Panc1 (cell line): ENCODE measurements around the gene SEZ6L. TPM values are rescaled to one million over a fixed set of nuclear protein-coding genes. Genes with fewer than 3 reads are reported as not detected.

ENCODE experiments used
- ATAC-seq: fragments of 200-7000 bp; cut with Tn5 transposase; 2 replicates; pipeline ENCODE4 v1.9.1; 2020; ENCODE audit warnings: mild to moderate bottlenecking, moderate library complexity
- BruUV-seq: library from RNA; stranded (reverse); fragments of 400-500 nt; replicated peaks from 2 replicates; lab custom pipeline; 2021; lab: Mats Ljungman, UMichigan
- CTCF ChIA-PET: fragments of 300-600 bp; sonication (Branson Sonifier 250); formaldehyde crosslinking; loops from one replicate; lab custom pipeline; 2022; ENCODE audit warnings: antibody characterized with exemption; lab: Charles Lee
- POLR2A ChIA-PET: fragments of 300-600 bp; sonication (Branson Sonifier 250); formaldehyde crosslinking; loops from one replicate; lab custom pipeline; 2022; ENCODE audit warnings: antibody characterized with exemption; lab: Charles Lee
- DNase-seq: peaks from one replicate; pipeline ENCODE4 v3.0.0-alpha.2; 2010; ENCODE audit warnings: low read depth, low spot score
- H3K27ac ChIP-seq: 2 replicates; pipeline ENCODE4 v1.5.1; 2011; ENCODE audit warnings: mild to moderate bottlenecking, low read length, inconsistent platforms
- H3K27me3 ChIP-seq: fragments of 200-500 bp; sonication (Bioruptor generic); 2 replicates; pipeline ENCODE4 v1.6.0; 2014; ENCODE audit warnings: low read length, inconsistent platforms; ENCODE audit not compliant: control insufficient read depth, insufficient read depth
- H3K36me3 ChIP-seq: fragments of 200-500 bp; sonication (Bioruptor generic); 2 replicates; pipeline ENCODE4 v1.5.1; 2014; ENCODE audit warnings: inconsistent platforms, mild to moderate bottlenecking, low read length, moderate library complexity; ENCODE audit not compliant: control insufficient read depth, insufficient read depth
- H3K4me1 ChIP-seq: 2 replicates; pipeline ENCODE4 v1.5.1; 2011; ENCODE audit warnings: inconsistent platforms, mild to moderate bottlenecking, low read length, moderate library complexity; ENCODE audit not compliant: control insufficient read depth, insufficient read depth
- H3K4me3 ChIP-seq, 2 experiments: 2 replicates each; pipeline ENCODE4 v1.5.1; 2011 to 2012; ENCODE audit warnings: low read depth in 2 of 2, low read length in 2 of 2, mild to moderate bottlenecking in 2 of 2, inconsistent platforms in 1 of 2, moderate library complexity in 1 of 2
- H3K9me3 ChIP-seq: fragments of 200-500 bp; sonication (Bioruptor generic); 2 replicates; pipeline ENCODE4 v1.5.1; 2014; ENCODE audit warnings: low read depth, mild to moderate bottlenecking, inconsistent platforms, low read length, moderate library complexity; ENCODE audit not compliant: control insufficient read depth, insufficient read depth
- CTCF ChIP-seq: fragments of 450-650 bp; IDR thresholded peaks from 2 replicates; pipeline ENCODE4 v1.5.1; 2017; ENCODE audit warnings: mild to moderate bottlenecking
- POLR2AphosphoS5 ChIP-seq: IDR thresholded peaks from 2 replicates; pipeline ENCODE4 v1.6.1; 2012; ENCODE audit warnings: mild to moderate bottlenecking, low read depth, low read length, moderate library complexity
- REST ChIP-seq, 2 experiments: IDR thresholded peaks; 2 replicates each; pipeline ENCODE4 v1.6.1; 2011 to 2012; ENCODE audit warnings: low read depth in 2 of 2, control low read depth in 1 of 2, low read length in 1 of 2, mild to moderate bottlenecking in 1 of 2, moderate library complexity in 1 of 2; ENCODE audit not compliant: insufficient read depth in 1 of 2
- SIN3A ChIP-seq: IDR thresholded peaks from 2 replicates; pipeline ENCODE4 v1.6.1; 2012; ENCODE audit warnings: low read depth, mild to moderate bottlenecking, low read length, moderate library complexity, borderline replicate concordance; ENCODE audit not compliant: insufficient read depth
- TCF7L2 ChIP-seq: IDR thresholded peaks from 2 replicates; pipeline ENCODE4 v1.6.1; 2011; ENCODE audit warnings: mild to moderate bottlenecking, low read depth, low read length, inconsistent platforms
- in situ Hi-C: cut with HindIII; loops from 2 replicates; pipeline ENCODE4 v1.10.0; 2016; ENCODE audit warnings: low sequenced_read_pairs, low pct_unique_long_range_greater_than_20kb
- intact Hi-C: fragments of 100-400 bp; cut with micrococcal nuclease; formaldehyde crosslinking; loops from one replicate; pipeline ENCODE4 v1.10.0; 2022; ENCODE audit not compliant: unreplicated experiment
- total RNA-seq: library from RNA; stranded (reverse); gene quantifications from one replicate; pipeline ENCODE4 v1.2.1, GENCODE V29; 2021; ENCODE audit not compliant: unreplicated experiment

The SEZ6L gene
- total RNA-seq, 1 experiment from 2014 or later: not detected

- no TSS peak for BruUV-seq
- Histone ChIP-seq H3K27me3 (peaks cover 3% of the 10 kb centered on the region; the same call in 1 of the 2 replicates), H3K9me3 (no peaks in the 10 kb centered on the region), H3K4me1 (no peaks in the 10 kb centered on the region), H3K4me3 (no peak overlapping the region), H3K27ac (no peak overlapping the region), H3K36me3 (no peaks in the 10 kb centered on the region)
- in situ Hi-C loops (no loop called here), intact Hi-C loops (no loop called here)
- no peak for ATAC-seq
- ChIA-PET CTCF (no interaction called here), POLR2A (no interaction called here)
- no peak for DNase-seq
- no peak for TF ChIP-seq TCF7L2
- no peak for TF ChIP-seq CTCF
- no peak for TF ChIP-seq POLR2AphosphoS5
- no peak for TF ChIP-seq REST (IDR thresholded peaks at IDR 0.05; ENCODE audit: insufficient read depth in 1 of 2, low read depth in 2 of 2, low read length in 1 of 2)
- TF ChIP-seq SIN3A: no peak
Observed at GRCh38 chr22:26327306-26327705, 158.0 kb downstream of the SEZ6L start.

GRCh38 chr22:26328221-26328620 is 159.0 kb downstream of the SEZ6L start:
- DNase-seq (no peak), ATAC-seq (no peak)
- Histone ChIP-seq H3K4me3 (no peak overlapping the region), H3K27ac (no peak overlapping the region), H3K9me3 (no peaks in the 10 kb centered on the region), H3K4me1 (no peaks in the 10 kb centered on the region), H3K36me3 (no peaks in the 10 kb centered on the region), H3K27me3 (0 out of 2 replicates have a peak, but pooled peaks cover 3% of the 10 kb centered on the region)
- ChIA-PET POLR2A (no interaction called here), CTCF (no interaction called here)
- in situ Hi-C loops: no loop called here
- intact Hi-C loops: no loop called here
- BruUV-seq: no TSS peak
- no peak for TF ChIP-seq SIN3A
- TF ChIP-seq POLR2AphosphoS5: no peak
- TF ChIP-seq CTCF: no peak
- TF ChIP-seq TCF7L2: no peak
- no peak for TF ChIP-seq REST (IDR thresholded peaks at IDR 0.05; ENCODE audit: insufficient read depth in 1 of 2, low read depth in 2 of 2, low read length in 1 of 2)
